Measurements from ENCODE around the gene FOXP4. TPM values are rescaled to one million over a fixed set of nuclear protein-coding genes. Genes with fewer than 3 reads are reported as not detected.

Gene FOXP4
- total and polyA plus RNA-seq, 2 of the 13 experiments (the other 11 are each of a cell fraction or from before 2014, with no cell fraction given), result 11.0 to 12.4 TPM

DNA sequence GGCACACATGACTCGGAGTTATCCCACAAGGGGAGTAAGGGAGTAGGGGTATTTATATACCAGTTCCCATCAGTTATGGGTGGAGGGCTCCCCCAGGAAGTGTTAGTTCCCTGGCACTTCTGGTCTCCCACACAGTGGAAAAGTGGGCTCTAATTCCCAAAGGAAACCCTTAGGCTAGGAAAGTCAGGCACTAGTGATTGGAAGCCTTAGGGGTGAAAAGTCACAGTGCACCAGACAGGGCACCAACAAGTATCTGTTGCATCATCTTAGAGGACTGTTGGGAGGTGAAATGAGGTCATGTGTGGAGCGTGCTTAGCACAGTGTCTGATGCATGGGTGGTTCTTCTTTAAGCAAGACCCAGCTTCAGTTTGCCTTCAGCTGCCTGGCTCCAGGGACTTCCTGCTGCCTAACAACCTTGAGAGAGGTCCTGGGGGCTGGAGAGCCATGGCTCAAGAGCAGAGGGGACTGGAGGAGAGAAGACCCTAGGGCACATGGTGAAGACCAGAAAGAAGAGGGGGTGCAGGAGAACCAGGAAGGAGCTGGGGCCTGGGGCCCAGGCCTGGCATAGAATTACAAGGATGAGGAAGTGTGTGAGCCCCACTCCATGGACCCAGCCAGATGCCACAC lies 7.5 kb upstream of the FOXP4 start (continued):
- TF ChIP-seq, protein P1, sequence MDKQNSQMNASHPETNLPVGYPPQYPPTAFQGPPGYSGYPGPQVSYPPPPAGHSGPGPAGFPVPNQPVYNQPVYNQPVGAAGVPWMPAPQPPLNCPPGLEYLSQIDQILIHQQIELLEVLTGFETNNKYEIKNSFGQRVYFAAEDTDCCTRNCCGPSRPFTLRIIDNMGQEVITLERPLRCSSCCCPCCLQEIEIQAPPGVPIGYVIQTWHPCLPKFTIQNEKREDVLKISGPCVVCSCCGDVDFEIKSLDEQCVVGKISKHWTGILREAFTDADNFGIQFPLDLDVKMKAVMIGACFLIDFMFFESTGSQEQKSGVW (CRISPR knock-in tag; IDR thresholded peaks at IDR 0.05; ENCODE audit: borderline replicate concordance), result no peak
- TF ChIP-seq SALL2 (CRISPR knock-in tag; IDR thresholded peaks at IDR 0.05) (no peak), ZNF432 (CRISPR knock-in tag; IDR thresholded peaks at IDR 0.05; ENCODE audit: borderline replicate concordance) (no peak), MYC (CRISPR knock-in tag; IDR thresholded peaks at IDR 0.05; ENCODE audit: borderline replicate concordance) (no peak), THAP11 (CRISPR knock-in tag; IDR thresholded peaks at IDR 0.05) (peak; percentile 62), TCF7 (IDR thresholded peaks at IDR 0.05; ENCODE audit: low read depth) (no peak), ERF (CRISPR knock-in tag; IDR thresholded peaks at IDR 0.05) (no peak), HMG20A (CRISPR knock-in tag; IDR thresholded peaks at IDR 0.05; ENCODE audit: borderline replicate concordance) (peak; percentile 60; the same call in 1 of the 2 replicates), SNAPC2 (CRISPR knock-in tag; IDR thresholded peaks at IDR 0.05) (0 out of 2 replicates have a peak, but pooled peaks have one; percentile 31), JUN (CRISPR knock-in tag; IDR thresholded peaks at IDR 0.05) (no peak), ZNF484 (CRISPR knock-in tag; IDR thresholded peaks at IDR 0.05; ENCODE audit: borderline replicate concordance, low read depth) (no peak), ZNF234 (CRISPR knock-in tag; conservative IDR thresholded peaks at IDR 0.05) (no peak), PPARG (CRISPR knock-in tag; conservative IDR thresholded peaks at IDR 0.05) (0 out of 2 replicates have a peak, but pooled peaks have one; percentile 41), NR2C2 (CRISPR knock-in tag; IDR thresholded peaks at IDR 0.05; ENCODE audit: borderline replicate concordance) (peak; percentile 82), MATR3 (CRISPR knock-in tag; IDR thresholded peaks at IDR 0.05) (no peak), SAFB2 (CRISPR knock-in tag; IDR thresholded peaks at IDR 0.05; ENCODE audit: borderline replicate concordance, low read depth) (no peak), BHLHE40 (IDR thresholded peaks at IDR 0.05; ENCODE audit: low read length) (peak; percentile 57; the same call in 1 of the 2 replicates)
- TF ChIP-seq, protein P2, sequence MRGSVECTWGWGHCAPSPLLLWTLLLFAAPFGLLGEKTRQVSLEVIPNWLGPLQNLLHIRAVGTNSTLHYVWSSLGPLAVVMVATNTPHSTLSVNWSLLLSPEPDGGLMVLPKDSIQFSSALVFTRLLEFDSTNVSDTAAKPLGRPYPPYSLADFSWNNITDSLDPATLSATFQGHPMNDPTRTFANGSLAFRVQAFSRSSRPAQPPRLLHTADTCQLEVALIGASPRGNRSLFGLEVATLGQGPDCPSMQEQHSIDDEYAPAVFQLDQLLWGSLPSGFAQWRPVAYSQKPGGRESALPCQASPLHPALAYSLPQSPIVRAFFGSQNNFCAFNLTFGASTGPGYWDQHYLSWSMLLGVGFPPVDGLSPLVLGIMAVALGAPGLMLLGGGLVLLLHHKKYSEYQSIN (CRISPR knock-in tag; IDR thresholded peaks at IDR 0.05; ENCODE audit: borderline replicate concordance), result no peak
- TF ChIP-seq, protein P3, sequence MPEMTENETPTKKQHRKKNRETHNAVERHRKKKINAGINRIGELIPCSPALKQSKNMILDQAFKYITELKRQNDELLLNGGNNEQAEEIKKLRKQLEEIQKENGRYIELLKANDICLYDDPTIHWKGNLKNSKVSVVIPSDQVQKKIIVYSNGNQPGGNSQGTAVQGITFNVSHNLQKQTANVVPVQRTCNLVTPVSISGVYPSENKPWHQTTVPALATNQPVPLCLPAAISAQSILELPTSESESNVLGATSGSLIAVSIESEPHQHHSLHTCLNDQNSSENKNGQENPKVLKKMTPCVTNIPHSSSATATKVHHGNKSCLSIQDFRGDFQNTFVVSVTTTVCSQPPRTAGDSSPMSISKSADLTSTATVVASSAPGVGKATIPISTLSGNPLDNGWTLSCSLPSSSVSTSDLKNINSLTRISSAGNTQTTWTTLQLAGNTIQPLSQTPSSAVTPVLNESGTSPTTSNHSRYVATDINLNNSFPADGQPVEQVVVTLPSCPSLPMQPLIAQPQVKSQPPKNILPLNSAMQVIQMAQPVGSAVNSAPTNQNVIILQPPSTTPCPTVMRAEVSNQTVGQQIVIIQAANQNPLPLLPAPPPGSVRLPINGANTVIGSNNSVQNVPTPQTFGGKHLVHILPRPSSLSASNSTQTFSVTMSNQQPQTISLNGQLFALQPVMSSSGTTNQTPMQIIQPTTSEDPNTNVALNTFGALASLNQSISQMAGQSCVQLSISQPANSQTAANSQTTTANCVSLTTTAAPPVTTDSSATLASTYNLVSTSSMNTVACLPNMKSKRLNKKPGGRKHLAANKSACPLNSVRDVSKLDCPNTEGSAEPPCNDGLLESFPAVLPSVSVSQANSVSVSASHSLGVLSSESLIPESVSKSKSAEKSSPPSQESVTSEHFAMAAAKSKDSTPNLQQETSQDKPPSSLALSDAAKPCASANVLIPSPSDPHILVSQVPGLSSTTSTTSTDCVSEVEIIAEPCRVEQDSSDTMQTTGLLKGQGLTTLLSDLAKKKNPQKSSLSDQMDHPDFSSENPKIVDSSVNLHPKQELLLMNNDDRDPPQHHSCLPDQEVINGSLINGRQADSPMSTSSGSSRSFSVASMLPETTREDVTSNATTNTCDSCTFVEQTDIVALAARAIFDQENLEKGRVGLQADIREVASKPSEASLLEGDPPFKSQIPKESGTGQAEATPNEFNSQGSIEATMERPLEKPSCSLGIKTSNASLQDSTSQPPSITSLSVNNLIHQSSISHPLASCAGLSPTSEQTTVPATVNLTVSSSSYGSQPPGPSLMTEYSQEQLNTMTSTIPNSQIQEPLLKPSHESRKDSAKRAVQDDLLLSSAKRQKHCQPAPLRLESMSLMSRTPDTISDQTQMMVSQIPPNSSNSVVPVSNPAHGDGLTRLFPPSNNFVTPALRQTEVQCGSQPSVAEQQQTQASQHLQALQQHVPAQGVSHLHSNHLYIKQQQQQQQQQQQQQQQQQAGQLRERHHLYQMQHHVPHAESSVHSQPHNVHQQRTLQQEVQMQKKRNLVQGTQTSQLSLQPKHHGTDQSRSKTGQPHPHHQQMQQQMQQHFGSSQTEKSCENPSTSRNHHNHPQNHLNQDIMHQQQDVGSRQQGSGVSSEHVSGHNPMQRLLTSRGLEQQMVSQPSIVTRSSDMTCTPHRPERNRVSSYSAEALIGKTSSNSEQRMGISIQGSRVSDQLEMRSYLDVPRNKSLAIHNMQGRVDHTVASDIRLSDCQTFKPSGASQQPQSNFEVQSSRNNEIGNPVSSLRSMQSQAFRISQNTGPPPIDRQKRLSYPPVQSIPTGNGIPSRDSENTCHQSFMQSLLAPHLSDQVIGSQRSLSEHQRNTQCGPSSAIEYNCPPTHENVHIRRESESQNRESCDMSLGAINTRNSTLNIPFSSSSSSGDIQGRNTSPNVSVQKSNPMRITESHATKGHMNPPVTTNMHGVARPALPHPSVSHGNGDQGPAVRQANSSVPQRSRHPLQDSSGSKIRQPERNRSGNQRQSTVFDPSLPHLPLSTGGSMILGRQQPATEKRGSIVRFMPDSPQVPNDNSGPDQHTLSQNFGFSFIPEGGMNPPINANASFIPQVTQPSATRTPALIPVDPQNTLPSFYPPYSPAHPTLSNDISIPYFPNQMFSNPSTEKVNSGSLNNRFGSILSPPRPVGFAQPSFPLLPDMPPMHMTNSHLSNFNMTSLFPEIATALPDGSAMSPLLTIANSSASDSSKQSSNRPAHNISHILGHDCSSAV (CRISPR knock-in tag; IDR thresholded peaks at IDR 0.05; ENCODE audit: borderline replicate concordance), result no peak

All from HepG2 (cell line).